Vein endothelial cell (primary cell): ENCODE results near the gene TMEM98. TPM values are rescaled to one million over a fixed set of nuclear protein-coding genes. Genes with fewer than 3 reads are reported as not detected.

Experiments
- total RNA-seq: library from RNA; depleted of rRNA; stranded (reverse); fragments of >200 nt; gene quantifications from 2 replicates; pipeline ENCODE4 v1.2.3, GENCODE V29; 2012

TMEM98 gene, protein sequence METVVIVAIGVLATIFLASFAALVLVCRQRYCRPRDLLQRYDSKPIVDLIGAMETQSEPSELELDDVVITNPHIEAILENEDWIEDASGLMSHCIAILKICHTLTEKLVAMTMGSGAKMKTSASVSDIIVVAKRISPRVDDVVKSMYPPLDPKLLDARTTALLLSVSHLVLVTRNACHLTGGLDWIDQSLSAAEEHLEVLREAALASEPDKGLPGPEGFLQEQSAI
- total RNA-seq: 54.7 and 106 TPM in 2 replicates

DNA sequence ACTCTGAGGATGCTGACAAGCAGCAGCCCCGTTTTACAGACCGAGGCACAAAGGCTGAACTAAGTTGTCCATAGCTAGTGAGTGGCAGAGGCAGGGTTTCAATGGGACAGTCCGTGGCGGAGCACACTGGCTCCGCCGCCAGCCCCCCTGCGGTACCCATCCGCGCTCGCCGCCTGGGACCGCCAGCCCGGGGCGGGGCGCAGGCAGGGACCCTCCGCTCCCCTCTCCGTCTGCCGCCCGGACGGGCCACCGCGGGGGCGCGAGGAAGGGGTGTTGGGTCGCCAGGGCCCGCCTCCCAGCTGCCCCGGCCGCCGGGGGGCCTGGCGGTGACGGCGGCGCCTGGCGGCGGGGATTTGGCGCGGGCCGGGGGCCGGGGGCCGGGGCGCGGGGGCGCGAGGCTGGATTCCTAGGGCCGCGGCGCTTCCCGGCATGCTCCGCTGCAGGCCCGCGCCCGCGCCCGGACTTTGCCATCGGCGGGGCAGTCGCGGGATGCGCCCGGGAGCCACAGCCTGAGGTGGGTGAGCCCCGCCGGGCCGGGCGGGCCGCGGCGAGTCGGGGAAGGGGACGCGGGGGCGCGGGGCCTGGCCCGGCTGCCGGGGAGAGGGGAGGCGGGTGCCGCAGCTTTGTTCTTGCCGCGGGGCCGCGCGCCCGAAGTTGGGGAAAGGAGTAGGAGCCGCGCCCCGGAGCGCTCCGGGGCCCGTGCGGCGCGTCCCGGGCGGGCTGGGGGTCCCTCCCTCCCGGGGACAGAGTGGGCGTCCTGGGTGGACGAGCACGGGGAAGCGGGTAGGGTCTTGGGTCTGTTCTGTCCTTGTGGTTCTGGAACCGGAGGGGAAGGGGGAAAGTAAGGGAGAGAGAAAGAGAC, at the start of gene TMEM98:
TMEM98 (plus strand) TSS at position 430 of the 862 bp plus-strand sequence. CDS start 3,376 bp downstream, outside the sequence.

Other genes with a start within 250 kb of the TMEM98 start
- 106 and 156 TPM in 2 replicates for gene MYO1D, start 51.0 kb upstream of the TMEM98 start, total RNA-seq
- gene SPACA3, start 63.7 kb downstream of the TMEM98 start, total RNA-seq: not detected in 2 replicates